HEK293 (cell line): ENCODE data around the gene CYS1.

Experiments used
- CTCF ChIA-PET: fragments of 350-600 bp; formaldehyde crosslinking; extraction: SDS; loops from one replicate; lab custom pipeline; 2021; ENCODE audit warnings: antibody characterized with exemption; lab: Yijun Ruan, JAX
- POLR2A ChIA-PET: fragments of 300-600 bp; formaldehyde crosslinking; extraction: SDS; loops from one replicate; lab custom pipeline; 2020; ENCODE audit warnings: antibody characterized with exemption, inconsistent platforms; lab: Yijun Ruan, JAX
- H3K27ac ChIP-seq: fragments of 200-500 bp; sonication (Bioruptor generic); 2 replicates; pipeline ENCODE4 v1.5.1; 2014; ENCODE audit warnings: low read depth, low read length, control low read depth, inconsistent platforms; ENCODE audit errors: extremely low read depth
- H3K36me3 ChIP-seq, 2 experiments: fragments of 200-500 bp in 1 of 2; sonication (Bioruptor generic) in 1 of 2; 1 replicate in 1 of 2; 2 replicates in 1 of 2; pipeline ENCODE4 v1.5.1; 2014 to 2017; ENCODE audit warnings: inconsistent platforms in 2 of 2, low read length in 2 of 2; ENCODE audit not compliant: control insufficient read depth in 2 of 2, insufficient read depth in 1 of 2
- H3K4me1 ChIP-seq: fragments of 200-500 bp; sonication (Bioruptor generic); 2 replicates; pipeline ENCODE4 v1.5.1; 2014; ENCODE audit warnings: mild to moderate bottlenecking, low read length, inconsistent platforms; ENCODE audit not compliant: control insufficient read depth, insufficient read depth
- H3K4me3 ChIP-seq: 2 replicates; pipeline ENCODE4 v1.5.1; 2011; ENCODE audit warnings: low read depth, mild to moderate bottlenecking, control low read depth, low read length, moderate library complexity
- H3K9me3 ChIP-seq: fragments of 200-500 bp; sonication (Bioruptor generic); 2 replicates; pipeline ENCODE4 v1.5.1; 2014; ENCODE audit warnings: low read depth, low read length, inconsistent platforms; ENCODE audit not compliant: control insufficient read depth, insufficient read depth
- ATF2 ChIP-seq: fragments of 450-650 bp; formaldehyde crosslinking; IDR thresholded peaks from 2 replicates; pipeline ENCODE4 v1.5.1; 2016; ENCODE audit warnings: missing biosample characterization, missing genetic modification characterization, low read depth
- HOXD13 ChIP-seq: sonication (generic); formaldehyde crosslinking; IDR thresholded peaks from 2 replicates; pipeline ENCODE4 v1.8.0; 2022; ENCODE audit warnings: missing genetic modification reagents, borderline replicate concordance
- KLF7 ChIP-seq: fragments of 450-650 bp; formaldehyde crosslinking; IDR thresholded peaks from 2 replicates; pipeline ENCODE4 v1.5.1; 2016; ENCODE audit warnings: missing biosample characterization, missing genetic modification characterization, borderline replicate concordance
- MZF1 ChIP-seq: fragments of 450-650 bp; formaldehyde crosslinking; IDR thresholded peaks from 2 replicates; pipeline ENCODE4 v1.5.1; 2017; ENCODE audit warnings: missing biosample characterization, missing genetic modification characterization, borderline replicate concordance
- TSHZ1 ChIP-seq: fragments of 450-650 bp; formaldehyde crosslinking; IDR thresholded peaks from 2 replicates; pipeline ENCODE4 v1.5.1; 2016; ENCODE audit warnings: missing biosample characterization, missing genetic modification characterization, borderline replicate concordance
- ZNF2 ChIP-seq: fragments of 450-650 bp; formaldehyde crosslinking; IDR thresholded peaks from 2 replicates; pipeline ENCODE4 v1.5.1; 2016; ENCODE audit warnings: missing biosample characterization, missing genetic modification characterization
- ZNF214 ChIP-seq: fragments of 450-650 bp; formaldehyde crosslinking; IDR thresholded peaks from 2 replicates; pipeline ENCODE4 v1.5.1; 2017; ENCODE audit warnings: missing biosample characterization, mild to moderate bottlenecking, missing genetic modification characterization, borderline replicate concordance
- ZNF280D ChIP-seq: fragments of 450-650 bp; formaldehyde crosslinking; IDR thresholded peaks from 2 replicates; pipeline ENCODE4 v1.5.1; 2016; ENCODE audit warnings: missing biosample characterization, missing genetic modification characterization
- ZNF426 ChIP-seq: fragments of 450-650 bp; formaldehyde crosslinking; IDR thresholded peaks from 2 replicates; pipeline ENCODE4 v1.5.1; 2017; ENCODE audit warnings: missing biosample characterization, missing genetic modification characterization, mild to moderate bottlenecking, inconsistent platforms, moderate library complexity
- ZNF660 ChIP-seq: fragments of 450-650 bp; IDR thresholded peaks from 2 replicates; pipeline ENCODE4 v1.5.1; 2018; ENCODE audit warnings: missing biosample characterization, mild to moderate bottlenecking, missing genetic modification characterization
- ZNF785 ChIP-seq: fragments of 450-650 bp; formaldehyde crosslinking; IDR thresholded peaks from 2 replicates; pipeline ENCODE4 v1.5.1; 2016; ENCODE audit warnings: missing biosample characterization, missing genetic modification characterization
- ZSCAN23 ChIP-seq: fragments of 450-650 bp; formaldehyde crosslinking; IDR thresholded peaks from 2 replicates; pipeline ENCODE4 v1.5.1; 2016; ENCODE audit warnings: missing biosample characterization, missing genetic modification characterization
- TF ChIP-seq, protein P1 (sequence below): fragments of 450-650 bp; formaldehyde crosslinking; IDR thresholded peaks from 2 replicates; pipeline ENCODE4 v1.5.1; 2017; ENCODE audit warnings: missing biosample characterization, missing genetic modification characterization
- TF ChIP-seq, protein P2 (sequence below): IDR thresholded peaks from 2 replicates; pipeline ENCODE4 v1.6.1; 2011; ENCODE audit warnings: mild to moderate bottlenecking, low read depth, low read length, borderline replicate concordance

The CYS1 gene

DNA sequence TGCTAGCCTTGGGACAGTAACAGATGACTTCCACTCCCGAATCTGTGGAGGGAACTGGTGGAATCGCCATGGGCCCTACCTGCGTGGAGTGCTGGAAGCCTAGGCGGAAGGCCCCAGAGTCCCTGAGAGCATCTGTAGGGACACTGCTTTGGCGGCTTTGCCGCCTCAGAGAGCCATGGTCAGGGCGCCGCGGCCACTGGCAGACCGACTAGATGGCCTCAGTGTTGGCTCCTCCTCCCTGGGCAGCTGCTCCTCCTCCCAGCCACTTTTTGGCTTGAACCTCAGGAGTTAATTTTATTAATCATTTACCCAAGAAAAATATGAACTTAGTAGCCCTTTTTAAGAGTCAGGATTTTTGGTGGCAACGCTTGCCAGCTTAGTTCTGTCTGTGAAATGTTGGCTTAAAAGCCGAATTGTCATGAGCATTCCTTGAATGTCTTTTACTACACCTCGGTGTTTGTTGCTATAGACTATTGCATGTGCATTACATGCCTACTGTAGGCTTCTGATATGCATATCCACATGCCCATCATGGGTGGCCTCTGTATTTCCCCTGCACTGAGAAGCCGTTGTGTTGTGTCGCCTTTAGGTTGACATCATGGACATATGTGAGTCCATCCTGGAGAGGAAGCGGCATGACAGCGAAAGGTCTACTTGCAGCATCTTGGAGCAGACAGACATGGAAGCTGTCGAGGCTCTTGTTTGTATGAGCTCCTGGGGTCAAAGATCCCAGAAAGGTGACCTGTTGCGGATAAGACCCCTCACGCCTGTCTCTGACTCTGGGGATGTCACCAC is 34.5 kb downstream of the CYS1 start:
- H3K36me3 ChIP-seq, result peaks cover 0 to 36% of the 10 kb centered on the region in 2 experiments; a peak in 2 of 3 replicates
- no peaks in the 10 kb centered on the region for H3K9me3 ChIP-seq
- H3K4me3 ChIP-seq, result no peak overlapping the region
- H3K27ac ChIP-seq, result no peak overlapping the region
- peaks cover 2% of the 10 kb centered on the region for H3K4me1 ChIP-seq
- POLR2A ChIA-PET, result interaction anchor here (0.8 to 2.3 kb wide), 3 partner anchors 12 to 203 kb away, joined by 4 to 7 read pairs (median 7); partner anchors contain the start of gene TAF1B
- TF ChIP-seq KLF7 (tag by site-specific recombination) (no peak), ZNF785 (no peak), ATF2 (tag by site-specific recombination) (no peak), TSHZ1 (tag by site-specific recombination) (no peak), ZNF426 (tag by site-specific recombination) (no peak), ZNF214 (no peak), ZSCAN23 (tag by site-specific recombination) (no peak), ZNF660 (tag by site-specific recombination) (no peak), MZF1 (no peak), HOXD13 (CRISPR knock-in tag) (no peak), ZNF2 (tag by site-specific recombination) (no peak), ZNF280D (no peak)
- TF ChIP-seq, protein P1, sequence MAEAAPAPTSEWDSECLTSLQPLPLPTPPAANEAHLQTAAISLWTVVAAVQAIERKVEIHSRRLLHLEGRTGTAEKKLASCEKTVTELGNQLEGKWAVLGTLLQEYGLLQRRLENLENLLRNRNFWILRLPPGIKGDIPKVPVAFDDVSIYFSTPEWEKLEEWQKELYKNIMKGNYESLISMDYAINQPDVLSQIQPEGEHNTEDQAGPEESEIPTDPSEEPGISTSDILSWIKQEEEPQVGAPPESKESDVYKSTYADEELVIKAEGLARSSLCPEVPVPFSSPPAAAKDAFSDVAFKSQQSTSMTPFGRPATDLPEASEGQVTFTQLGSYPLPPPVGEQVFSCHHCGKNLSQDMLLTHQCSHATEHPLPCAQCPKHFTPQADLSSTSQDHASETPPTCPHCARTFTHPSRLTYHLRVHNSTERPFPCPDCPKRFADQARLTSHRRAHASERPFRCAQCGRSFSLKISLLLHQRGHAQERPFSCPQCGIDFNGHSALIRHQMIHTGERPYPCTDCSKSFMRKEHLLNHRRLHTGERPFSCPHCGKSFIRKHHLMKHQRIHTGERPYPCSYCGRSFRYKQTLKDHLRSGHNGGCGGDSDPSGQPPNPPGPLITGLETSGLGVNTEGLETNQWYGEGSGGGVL, result no peak
- TF ChIP-seq, protein P2, sequence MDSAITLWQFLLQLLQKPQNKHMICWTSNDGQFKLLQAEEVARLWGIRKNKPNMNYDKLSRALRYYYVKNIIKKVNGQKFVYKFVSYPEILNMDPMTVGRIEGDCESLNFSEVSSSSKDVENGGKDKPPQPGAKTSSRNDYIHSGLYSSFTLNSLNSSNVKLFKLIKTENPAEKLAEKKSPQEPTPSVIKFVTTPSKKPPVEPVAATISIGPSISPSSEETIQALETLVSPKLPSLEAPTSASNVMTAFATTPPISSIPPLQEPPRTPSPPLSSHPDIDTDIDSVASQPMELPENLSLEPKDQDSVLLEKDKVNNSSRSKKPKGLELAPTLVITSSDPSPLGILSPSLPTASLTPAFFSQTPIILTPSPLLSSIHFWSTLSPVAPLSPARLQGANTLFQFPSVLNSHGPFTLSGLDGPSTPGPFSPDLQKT, result no peak
- TF ChIP-seq, all 188 proteins: peak for 0
- CTCF ChIA-PET, result interaction anchor here (1.4 to 6.3 kb wide), 5 partner anchors 61 to 392 kb away, joined by 3 to 66 read pairs (median 53); no protein-coding TSS in a partner anchor
